T1000 (cell line): ENCODE data around the gene SMIM43.
"Not testable (repeated sequence)": the region's sequence is repeated elsewhere in the genome, so short reads cannot be mapped to it uniquely, and the experiment has no call there.

Experiments
- DNase-seq: peaks from one replicate; lab custom pipeline; 2025; ENCODE audit warnings: mixed read lengths; lab: John Stamatoyannopoulos, UW

Gene SMIM43

GRCh38 chr4:121736735-121737351, 28.1 kb downstream of the SMIM43 start:
- DNase-seq = peak; percentile 47

- DNase-seq = no peak
Measured at GRCh38 chr4:121734571-121734970, 30.4 kb downstream of the SMIM43 start.

- no peak for DNase-seq
Measured at GRCh38 chr4:121733942-121734341, 31.0 kb downstream of the SMIM43 start.

- DNase-seq = not testable (repeated sequence)
Measured at GRCh38 chr4:121729753-121730152, 35.2 kb downstream of the SMIM43 start.

- peak; percentile 33 for DNase-seq
Measured at GRCh38 chr4:121728798-121729226, 36.2 kb downstream of the SMIM43 start.

- peak; percentile 55 for DNase-seq
Measured at GRCh38 chr4:121728066-121728465, 36.9 kb downstream of the SMIM43 start.

- DNase-seq = no peak
Measured at GRCh38 chr4:121726642-121727268, 38.2 kb downstream of the SMIM43 start.

- DNase-seq = no peak
Measured at GRCh38 chr4:121724671-121725070, 40.3 kb downstream of the SMIM43 start.

GRCh38 chr4:121721700-121722099, 43.3 kb downstream of the SMIM43 start:
- DNase-seq = no peak

- no peak for DNase-seq
Measured at GRCh38 chr4:121720109-121720508, 44.9 kb downstream of the SMIM43 start.

GRCh38 chr4:121717680-121718237, 47.2 kb downstream of the SMIM43 start:
- no peak for DNase-seq

GRCh38 chr4:121714548-121714947, 50.4 kb downstream of the SMIM43 start:
- DNase-seq = no peak

GRCh38 chr4:121712783-121713182, 52.2 kb downstream of the SMIM43 start:
- no peak for DNase-seq

- no peak for DNase-seq
Measured at GRCh38 chr4:121712001-121712651, 52.8 kb downstream of the SMIM43 start.

- peak; percentile 95 for DNase-seq
Measured at GRCh38 chr4:121711263-121712000, 53.5 kb downstream of the SMIM43 start.

GRCh38 chr4:121709766-121710405, 55.1 kb downstream of the SMIM43 start:
- DNase-seq = no peak
